ENCODE data around the gene FCGR1A.
"Not testable (repeated sequence)": the region's sequence is repeated elsewhere in the genome, so short reads cannot be mapped to it uniquely, and the experiment has no call there.

The FCGR1A gene

GRCh38 chr1:149782600-149782999, at the start of gene FCGR1A:
FCGR1A (plus strand) TSS chr1:149782694; CDS start chr1:149782744, 50 bp downstream.
- DNase-seq (ENCODE audit: low read depth) = not testable (repeated sequence)

GRCh38 chr1:149732781-149733180, 49.7 kb upstream of the FCGR1A start:
- not testable (repeated sequence) for DNase-seq (ENCODE audit: low read depth)

GRCh38 chr1:149734692-149735091, 47.8 kb upstream of the FCGR1A start:
- not testable (repeated sequence) for DNase-seq (ENCODE audit: low read depth)

GRCh38 chr1:149740148-149740581, 42.3 kb upstream of the FCGR1A start:
- DNase-seq (ENCODE audit: low read depth) = not testable (repeated sequence)

GRCh38 chr1:149740590-149741230, 41.8 kb upstream of the FCGR1A start:
- DNase-seq (ENCODE audit: low read depth) = not testable (repeated sequence)

- DNase-seq (ENCODE audit: low read depth) = not testable (repeated sequence)
These were observed 40.6 kb upstream of the FCGR1A start for GRCh38 chr1:149741914-149742313.

- not testable (repeated sequence) for DNase-seq (ENCODE audit: low read depth)
These were observed 35.8 kb upstream of the FCGR1A start for GRCh38 chr1:149746463-149747356.

- not testable (repeated sequence) for DNase-seq (ENCODE audit: low read depth)
These were observed 34.9 kb upstream of the FCGR1A start for GRCh38 chr1:149747359-149748143.

GRCh38 chr1:149748144-149748500, 34.4 kb upstream of the FCGR1A start:
- DNase-seq (ENCODE audit: low read depth) = not testable (repeated sequence)

- not testable (repeated sequence) for DNase-seq (ENCODE audit: low read depth)
These were observed 31.9 kb upstream of the FCGR1A start for GRCh38 chr1:149750562-149750961.

- DNase-seq (ENCODE audit: low read depth) = not testable (repeated sequence)
These were observed 30.3 kb upstream of the FCGR1A start for GRCh38 chr1:149752186-149752585.

GRCh38 chr1:149753466-149753865, 29.0 kb upstream of the FCGR1A start:
- DNase-seq (ENCODE audit: low read depth) = not testable (repeated sequence)

- not testable (repeated sequence) for DNase-seq (ENCODE audit: low read depth)
These were observed 27.2 kb upstream of the FCGR1A start for GRCh38 chr1:149755294-149755693.

- not testable (repeated sequence) for DNase-seq (ENCODE audit: low read depth)
These were observed 20.2 kb upstream of the FCGR1A start for GRCh38 chr1:149762294-149762693.

- not testable (repeated sequence) for DNase-seq (ENCODE audit: low read depth)
These were observed 18.2 kb upstream of the FCGR1A start for GRCh38 chr1:149764087-149764800.

- not testable (repeated sequence) for DNase-seq (ENCODE audit: low read depth)
These were observed 16.3 kb upstream of the FCGR1A start for GRCh38 chr1:149766241-149766640.

- DNase-seq (ENCODE audit: low read depth) = not testable (repeated sequence)
These were observed 13.3 kb upstream of the FCGR1A start for GRCh38 chr1:149769216-149769615.

GRCh38 chr1:149770661-149771060, 11.8 kb upstream of the FCGR1A start:
- not testable (repeated sequence) for DNase-seq (ENCODE audit: low read depth)

- not testable (repeated sequence) for DNase-seq (ENCODE audit: low read depth)
These were observed 10.7 kb upstream of the FCGR1A start for GRCh38 chr1:149771653-149772425.

GRCh38 chr1:149775510-149776147, 6.9 kb upstream of the FCGR1A start:
- not testable (repeated sequence) for DNase-seq (ENCODE audit: low read depth)
